ENCODE data around the gene CENPM.

CENPM gene

DNA sequence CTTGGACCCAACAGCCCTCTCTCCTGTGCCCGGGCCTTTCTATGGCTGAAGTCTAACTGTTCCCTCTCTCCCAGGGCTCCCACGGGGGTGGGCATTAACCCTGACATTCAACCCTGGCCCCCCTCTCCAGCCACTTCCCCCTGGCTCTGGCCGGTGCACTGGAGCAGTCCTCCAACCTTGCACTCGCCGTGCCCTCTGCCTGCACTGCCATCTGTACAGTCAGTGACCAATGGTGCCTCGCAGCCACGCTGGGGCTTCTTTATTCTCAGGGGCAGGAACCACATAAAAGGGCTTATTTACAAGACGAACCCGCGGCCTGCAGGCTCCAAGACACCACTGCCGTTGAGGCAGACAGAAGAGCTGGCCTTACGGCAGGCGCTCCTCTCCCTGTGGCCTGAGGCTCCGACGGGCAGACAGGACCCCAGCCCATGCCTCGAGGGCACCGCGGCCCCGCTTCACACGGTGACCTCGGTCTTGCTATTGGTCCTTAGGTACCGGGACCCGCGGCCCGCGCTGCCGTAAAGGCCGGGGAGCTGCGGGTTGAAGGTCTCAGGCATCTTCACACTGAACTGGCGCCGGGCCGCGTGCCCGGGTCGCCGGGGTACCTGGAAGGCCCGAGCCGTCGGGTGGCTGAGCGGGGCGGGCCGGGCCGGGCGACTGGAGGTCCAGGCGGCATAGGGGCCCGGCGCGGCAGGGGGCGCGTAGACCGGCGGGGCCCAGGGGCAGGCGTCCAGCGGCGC, 37.5 kb downstream of the CENPM start:
- no peak overlapping the region for H3K4me3 ChIP-seq (IDR thresholded peaks at IDR 0.05; ENCODE audit: insufficient read depth, low read depth, low read length)
- no peak overlapping the region for H3K9ac ChIP-seq
- TF ChIP-seq, protein P1, sequence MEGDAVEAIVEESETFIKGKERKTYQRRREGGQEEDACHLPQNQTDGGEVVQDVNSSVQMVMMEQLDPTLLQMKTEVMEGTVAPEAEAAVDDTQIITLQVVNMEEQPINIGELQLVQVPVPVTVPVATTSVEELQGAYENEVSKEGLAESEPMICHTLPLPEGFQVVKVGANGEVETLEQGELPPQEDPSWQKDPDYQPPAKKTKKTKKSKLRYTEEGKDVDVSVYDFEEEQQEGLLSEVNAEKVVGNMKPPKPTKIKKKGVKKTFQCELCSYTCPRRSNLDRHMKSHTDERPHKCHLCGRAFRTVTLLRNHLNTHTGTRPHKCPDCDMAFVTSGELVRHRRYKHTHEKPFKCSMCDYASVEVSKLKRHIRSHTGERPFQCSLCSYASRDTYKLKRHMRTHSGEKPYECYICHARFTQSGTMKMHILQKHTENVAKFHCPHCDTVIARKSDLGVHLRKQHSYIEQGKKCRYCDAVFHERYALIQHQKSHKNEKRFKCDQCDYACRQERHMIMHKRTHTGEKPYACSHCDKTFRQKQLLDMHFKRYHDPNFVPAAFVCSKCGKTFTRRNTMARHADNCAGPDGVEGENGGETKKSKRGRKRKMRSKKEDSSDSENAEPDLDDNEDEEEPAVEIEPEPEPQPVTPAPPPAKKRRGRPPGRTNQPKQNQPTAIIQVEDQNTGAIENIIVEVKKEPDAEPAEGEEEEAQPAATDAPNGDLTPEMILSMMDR (conservative IDR thresholded peaks at IDR 0.05; ENCODE audit: low read depth, low read length): no peak
- H3K27me3 ChIP-seq (ENCODE audit: insufficient read depth, low read depth): peaks cover 17% of the 10 kb centered on the region
- peaks cover 13% of the 10 kb centered on the region for H3K4me1 ChIP-seq (ENCODE audit: low read depth, poor library complexity, severe bottlenecking)
- no peak overlapping the region for H3K27ac ChIP-seq
- no peaks in the 10 kb centered on the region for H4K20me1 ChIP-seq (ENCODE audit: insufficient read depth)
- no peak overlapping the region for H2AFZ ChIP-seq (ENCODE audit: low read depth)
- no peaks in the 10 kb centered on the region for H3K79me2 ChIP-seq (ENCODE audit: insufficient read depth, low read depth)
- H3K36me3 ChIP-seq (ENCODE audit: insufficient read depth): no peaks in the 10 kb centered on the region
- H3K4me2 ChIP-seq: no peak overlapping the region

DNA sequence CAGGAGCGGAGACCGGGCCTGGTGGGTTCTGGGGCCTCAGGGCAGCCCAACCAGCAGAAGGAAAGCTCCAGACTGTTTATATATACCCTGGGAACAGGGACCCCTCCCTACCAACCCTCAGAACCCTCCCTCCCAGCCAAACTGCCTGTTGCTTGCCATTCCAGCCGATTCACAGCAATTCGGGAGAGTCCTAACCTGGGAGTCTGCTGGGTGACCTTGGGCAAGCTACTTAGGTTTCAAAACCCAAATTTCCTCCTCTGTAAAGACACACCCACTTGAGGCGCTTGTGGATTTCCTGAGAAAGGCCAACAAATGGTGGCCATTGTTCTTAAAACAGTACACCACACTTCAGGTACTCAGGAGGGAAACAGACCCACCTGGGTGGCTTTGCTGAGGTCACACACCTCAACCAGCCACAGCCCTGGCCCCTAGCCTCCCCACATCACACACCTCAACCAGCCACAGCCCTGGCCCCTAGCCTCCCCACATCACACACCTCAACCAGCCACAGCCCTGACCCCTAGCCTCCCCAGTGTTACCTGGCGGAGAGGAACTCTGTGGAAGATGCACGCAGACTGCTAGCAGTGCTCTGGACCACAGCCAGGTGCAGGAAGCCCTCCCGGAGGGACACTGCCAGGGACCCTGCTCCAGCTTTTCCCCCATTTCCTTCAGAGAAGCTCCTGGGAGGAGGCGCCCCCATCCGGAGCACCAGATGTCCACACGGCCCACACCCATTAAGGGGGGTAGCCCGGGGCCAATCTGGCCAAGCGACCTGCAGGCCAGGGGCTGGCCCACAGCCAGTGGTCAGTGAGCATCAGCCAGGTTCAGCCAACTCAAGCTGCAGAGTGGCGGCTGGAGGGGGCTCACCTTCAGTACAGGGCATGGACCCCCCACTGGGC, 38.3 kb downstream of the CENPM start:
- Histone ChIP-seq H3K79me2 (ENCODE audit: insufficient read depth, low read depth) (no peaks in the 10 kb centered on the region), H3K36me3 (ENCODE audit: insufficient read depth) (no peaks in the 10 kb centered on the region), H3K4me1 (ENCODE audit: low read depth, poor library complexity, severe bottlenecking) (peaks cover 13% of the 10 kb centered on the region), H2AFZ (ENCODE audit: low read depth) (no peak overlapping the region), H3K27ac (peak overlapping the region; percentile 11; the same call in 1 of the 2 replicates), H4K20me1 (ENCODE audit: insufficient read depth) (no peaks in the 10 kb centered on the region), H3K4me3 (IDR thresholded peaks at IDR 0.05; ENCODE audit: insufficient read depth, low read depth, low read length) (no peak overlapping the region), H3K27me3 (ENCODE audit: insufficient read depth, low read depth) (peaks cover 17% of the 10 kb centered on the region), H3K4me2 (no peak overlapping the region), H3K9ac (no peak overlapping the region)
- TF ChIP-seq, protein P1 (conservative IDR thresholded peaks at IDR 0.05; ENCODE audit: low read depth, low read length): no peak

DNA sequence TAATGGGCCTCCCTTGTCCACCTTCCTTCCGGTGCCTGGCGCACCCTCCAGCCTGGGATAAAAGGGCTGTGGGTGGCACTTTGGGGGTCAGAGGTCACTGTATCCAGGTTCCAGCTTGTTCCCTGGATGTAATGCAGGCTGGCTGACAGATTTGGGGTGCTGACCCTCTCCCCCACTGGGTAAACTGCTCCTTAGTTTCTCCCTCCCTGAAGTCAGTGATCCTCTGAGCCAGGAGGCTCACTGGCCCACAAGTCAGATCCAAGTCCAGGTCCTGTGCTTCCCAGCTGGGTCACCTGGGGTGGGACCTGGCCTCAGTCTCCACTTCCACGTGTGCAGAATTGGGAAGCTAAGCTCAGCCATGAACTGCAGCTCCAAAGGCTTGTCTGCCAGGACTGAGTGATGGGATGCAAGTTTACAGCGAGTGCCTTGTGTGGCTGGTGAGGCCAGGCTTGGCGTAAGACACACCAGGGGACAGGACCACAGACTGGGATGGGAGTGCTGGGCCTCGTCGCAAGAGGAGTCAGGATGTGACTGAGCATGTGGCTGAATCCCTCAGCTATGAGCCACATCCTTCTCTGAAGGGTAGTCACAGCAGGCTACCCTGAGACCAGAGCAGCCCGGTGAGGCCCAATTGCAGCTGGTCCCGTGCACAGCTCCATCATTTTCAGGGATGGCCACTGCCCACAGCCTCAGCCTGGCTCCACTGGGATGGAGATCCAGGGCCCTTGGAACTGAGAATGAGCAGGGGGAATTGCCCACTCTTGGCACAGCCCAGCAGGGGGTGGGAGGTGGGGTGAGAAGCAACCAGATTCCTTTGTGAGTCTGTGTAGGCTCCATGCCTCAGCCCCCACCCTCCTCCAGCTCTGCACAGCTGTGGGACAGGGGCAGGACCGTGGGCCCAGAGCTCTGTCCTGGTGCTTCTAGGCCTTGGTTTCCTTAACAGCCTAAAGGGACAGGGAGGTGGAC, 39.2 kb downstream of the CENPM start:
- no peak overlapping the region for H2AFZ ChIP-seq (ENCODE audit: low read depth)
- peak overlapping the region; percentile 11; the same call in 1 of the 2 replicates for H3K27ac ChIP-seq
- H3K36me3 ChIP-seq (ENCODE audit: insufficient read depth): no peaks in the 10 kb centered on the region
- peaks cover 11% of the 10 kb centered on the region for H3K27me3 ChIP-seq (ENCODE audit: insufficient read depth, low read depth)
- no peak overlapping the region for H3K4me2 ChIP-seq
- no peaks in the 10 kb centered on the region for H4K20me1 ChIP-seq (ENCODE audit: insufficient read depth)
- H3K79me2 ChIP-seq (ENCODE audit: insufficient read depth, low read depth): no peaks in the 10 kb centered on the region
- H3K4me3 ChIP-seq (IDR thresholded peaks at IDR 0.05; ENCODE audit: insufficient read depth, low read depth, low read length): no peak overlapping the region
- TF ChIP-seq, protein P1 (conservative IDR thresholded peaks at IDR 0.05; ENCODE audit: low read depth, low read length): no peak
- H3K9ac ChIP-seq: no peak overlapping the region
- peaks cover 13% of the 10 kb centered on the region for H3K4me1 ChIP-seq (ENCODE audit: low read depth, poor library complexity, severe bottlenecking)

DNA sequence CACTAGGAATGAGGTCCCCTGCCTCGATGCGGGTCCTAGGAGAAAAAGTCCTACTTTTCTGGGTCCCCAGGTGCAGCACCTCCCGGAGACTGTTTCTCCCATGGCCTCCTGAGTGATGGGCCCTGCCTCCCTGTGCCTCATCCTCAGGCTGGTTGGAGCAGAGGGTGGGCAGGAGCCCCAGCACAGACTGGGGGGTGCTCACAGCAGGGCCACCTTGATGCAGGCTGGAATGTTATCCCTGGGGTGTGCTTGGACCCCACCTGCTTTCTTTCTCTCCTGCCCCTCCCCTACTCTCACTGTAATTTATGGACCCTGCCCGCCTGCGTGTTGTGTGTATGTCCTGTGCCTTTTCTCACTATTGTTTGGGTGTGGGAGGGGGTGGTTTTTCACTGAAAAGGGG, 40.1 kb downstream of the CENPM start:
- Histone ChIP-seq H3K4me3 (IDR thresholded peaks at IDR 0.05; ENCODE audit: insufficient read depth, low read depth, low read length) (no peak overlapping the region), H3K27me3 (ENCODE audit: insufficient read depth, low read depth) (peaks cover 7% of the 10 kb centered on the region; the same call in 1 of the 2 replicates), H2AFZ (ENCODE audit: low read depth) (no peak overlapping the region), H4K20me1 (ENCODE audit: insufficient read depth) (no peaks in the 10 kb centered on the region), H3K4me1 (ENCODE audit: low read depth, poor library complexity, severe bottlenecking) (peaks cover 13% of the 10 kb centered on the region), H3K27ac (no peak overlapping the region), H3K36me3 (ENCODE audit: insufficient read depth) (no peaks in the 10 kb centered on the region), H3K79me2 (ENCODE audit: insufficient read depth, low read depth) (no peaks in the 10 kb centered on the region), H3K9ac (no peak overlapping the region), H3K4me2 (no peak overlapping the region)
- TF ChIP-seq, protein P1 (conservative IDR thresholded peaks at IDR 0.05; ENCODE audit: low read depth, low read length): no peak

Data from KMS-11 (cell line).